H9 (cell line): ENCODE measurements around the gene PRR29. TPM values are rescaled to one million over a fixed set of nuclear protein-coding genes. Genes with fewer than 3 reads are reported as not detected.
A peak's percentile ranks its signal among the peaks of the same experiment; 100 is the strongest.

Experiments used
- DNase-seq: peaks from one replicate; pipeline ENCODE4 v3.0.0-alpha.2; 2017
- H2AFZ ChIP-seq: one replicate; pipeline ENCODE4 v1.6.1; 2013; ENCODE audit warnings: mild to moderate bottlenecking, low read length, control low read depth, moderate library complexity
- H2AK5ac ChIP-seq: 2 replicates; pipeline ENCODE4 v1.6.1; 2013; ENCODE audit warnings: low read length, control low read depth, mixed read lengths; ENCODE audit not compliant: insufficient read length
- H2BK120ac ChIP-seq: one replicate; pipeline ENCODE4 v1.6.1; 2013; ENCODE audit warnings: low read depth, mild to moderate bottlenecking, low read length, control low read depth, inconsistent platforms; ENCODE audit not compliant: poor library complexity, severe bottlenecking
- H2BK12ac ChIP-seq: 2 replicates; pipeline ENCODE4 v1.6.1; 2013; ENCODE audit warnings: low read length, control low read depth, mixed read lengths, low read depth; ENCODE audit not compliant: insufficient read length
- H2BK15ac ChIP-seq: 2 replicates; pipeline ENCODE4 v1.6.1; 2013; ENCODE audit warnings: low read depth, low read length, control low read depth
- H2BK20ac ChIP-seq: one replicate; pipeline ENCODE4 v1.6.1; 2013; ENCODE audit warnings: low read depth, mild to moderate bottlenecking, low read length, control low read depth, inconsistent platforms; ENCODE audit not compliant: poor library complexity, severe bottlenecking
- H2BK5ac ChIP-seq: 2 replicates; pipeline ENCODE4 v1.6.1; 2013; ENCODE audit warnings: low read length, control low read depth, mixed read lengths; ENCODE audit not compliant: insufficient read length
- H3K14ac ChIP-seq: 2 replicates; pipeline ENCODE4 v1.6.1; 2013; ENCODE audit warnings: low read length, control low read depth; ENCODE audit not compliant: insufficient read depth
- H3K18ac ChIP-seq: 2 replicates; pipeline ENCODE4 v1.6.1; 2013; ENCODE audit warnings: low read depth, mild to moderate bottlenecking, mixed read lengths, low read length, control low read depth; ENCODE audit not compliant: insufficient read length
- H3K23ac ChIP-seq: 2 replicates; pipeline ENCODE4 v1.6.1; 2013; ENCODE audit warnings: low read length, control low read depth, mixed read lengths, low read depth; ENCODE audit not compliant: insufficient read length
- H3K23me2 ChIP-seq: 2 replicates; pipeline ENCODE4 v1.6.1; 2013; ENCODE audit warnings: low read depth, mild to moderate bottlenecking, mixed read lengths, low read length, control low read depth; ENCODE audit not compliant: insufficient read length, poor library complexity, severe bottlenecking
- H3K27ac ChIP-seq: 2 replicates; pipeline ENCODE4 v1.5.1; 2013; ENCODE audit warnings: low read length, control low read depth, mixed read lengths, low read depth; ENCODE audit not compliant: insufficient read length
- H3K27me3 ChIP-seq: 2 replicates; pipeline ENCODE4 v1.6.1; 2013; ENCODE audit warnings: low read length, control low read depth, inconsistent platforms; ENCODE audit not compliant: insufficient read depth
- H3K4ac ChIP-seq: 2 replicates; pipeline ENCODE4 v1.6.1; 2013; ENCODE audit warnings: low read depth, mild to moderate bottlenecking, control low read depth, inconsistent platforms, low read length, moderate library complexity
- H3K4me1 ChIP-seq: 2 replicates; pipeline ENCODE4 v1.6.1; 2013; ENCODE audit warnings: low read length, control low read depth, inconsistent platforms; ENCODE audit not compliant: insufficient read depth
- H3K4me2 ChIP-seq: 2 replicates; pipeline ENCODE4 v1.6.1; 2013; ENCODE audit warnings: low read length, control low read depth, mixed read lengths; ENCODE audit not compliant: insufficient read length, insufficient read depth
- H3K56ac ChIP-seq: 2 replicates; pipeline ENCODE4 v1.6.1; 2013; ENCODE audit warnings: low read depth, mild to moderate bottlenecking, mixed read lengths, low read length, control low read depth; ENCODE audit not compliant: insufficient read length
- H3K79me1 ChIP-seq: 2 replicates; pipeline ENCODE4 v1.6.1; 2013; ENCODE audit warnings: low read depth, mild to moderate bottlenecking, moderate library complexity, low read length, control low read depth, inconsistent platforms; ENCODE audit not compliant: insufficient read depth, poor library complexity, severe bottlenecking
- H3K79me2 ChIP-seq: 2 replicates; pipeline ENCODE4 v1.6.1; 2013; ENCODE audit warnings: low read length, control low read depth, inconsistent platforms; ENCODE audit not compliant: insufficient read depth
- H3K9ac ChIP-seq: 2 replicates; pipeline ENCODE4 v1.6.1; 2013; ENCODE audit warnings: low read length, control low read depth, mixed read lengths; ENCODE audit not compliant: insufficient read length; ENCODE audit errors: extremely low read depth
- H3K9me3 ChIP-seq: one replicate; pipeline ENCODE4 v1.6.1; 2013; ENCODE audit warnings: low read depth, low read length, inconsistent platforms; ENCODE audit not compliant: control insufficient read depth
- H3T11ph ChIP-seq: one replicate; pipeline ENCODE4 v1.6.1; 2013; ENCODE audit warnings: mild to moderate bottlenecking, low read length, control low read depth, inconsistent platforms
- H4K20me1 ChIP-seq: one replicate; pipeline ENCODE4 v1.6.1; 2013; ENCODE audit not compliant: control insufficient read depth, insufficient read length, insufficient read depth
- H4K5ac ChIP-seq: 2 replicates; pipeline ENCODE4 v1.6.1; 2013; ENCODE audit warnings: low read depth, mild to moderate bottlenecking, mixed read lengths, low read length, control low read depth; ENCODE audit not compliant: insufficient read length
- H4K8ac ChIP-seq: replicated peaks from 2 replicates; pipeline ENCODE4 v1.6.1; 2013; ENCODE audit warnings: low read length, control low read depth, mixed read lengths, low read depth; ENCODE audit not compliant: insufficient read length
- H4K91ac ChIP-seq: 2 replicates; pipeline ENCODE4 v1.6.1; 2013; ENCODE audit warnings: low read depth, mild to moderate bottlenecking, moderate library complexity, mixed read lengths, low read length, control low read depth; ENCODE audit not compliant: insufficient read length
- H3K27ac Mint-ChIP-seq, 3 experiments: 2 replicates in 2 of 3; 3 replicates in 1 of 3; pipeline ENCODE4 v1.8.0; 2020 to 2021; ENCODE audit warnings: mixed read lengths in 3 of 3, mild to moderate bottlenecking in 1 of 3, moderate library complexity in 1 of 3
- H3K27me3 Mint-ChIP-seq: 2 replicates; pipeline ENCODE4 v1.8.0; 2021; ENCODE audit warnings: low read depth, mild to moderate bottlenecking, moderate library complexity, mixed read lengths
- H3K36me3 Mint-ChIP-seq, 3 experiments: 2 replicates in 2 of 3; 3 replicates in 1 of 3; pipeline ENCODE4 v1.8.0; 2020 to 2021; ENCODE audit warnings: low read depth in 3 of 3, mixed read lengths in 3 of 3; ENCODE audit not compliant: insufficient read depth in 1 of 3
- H3K4me1 Mint-ChIP-seq, 2 experiments: 2 replicates each; pipeline ENCODE4 v1.8.0; 2020; ENCODE audit warnings: mixed read lengths in 2 of 2
- H3K4me3 Mint-ChIP-seq, 2 experiments: 2 replicates in 1 of 2; 3 replicates in 1 of 2; pipeline ENCODE4 v1.8.0; 2020 to 2021; ENCODE audit warnings: mild to moderate bottlenecking in 2 of 2, mixed read lengths in 2 of 2, moderate library complexity in 1 of 2
- H3K9me3 Mint-ChIP-seq, 2 experiments: 2 replicates in 1 of 2; 3 replicates in 1 of 2; pipeline ENCODE4 v1.8.0; 2020; ENCODE audit warnings: mild to moderate bottlenecking in 2 of 2, mixed read lengths in 2 of 2, moderate library complexity in 1 of 2
- WGBS: extraction: QIAGEN DNeasy Blood & Tissue Kit; methylation state at CpG from one replicate; pipeline ENCODE4 v1.1.7; 2013; ENCODE audit warnings: missing lambda C conversion rate, low lambda C conversion rate, mixed read lengths; ENCODE audit not compliant: insufficient read length; ENCODE audit errors: extremely low coverage; 5-methylcytosine and 5-hydroxymethylcytosine counted together
- total RNA-seq: library from RNA; stranded (reverse); gene quantifications from 2 replicates; pipeline ENCODE4 v1.2.1, GENCODE V29; 2021
- TF ChIP-seq, protein P1 (sequence below): fragments of 200-600 bp; sonication (generic); conservative IDR thresholded peaks from 3 replicates; pipeline ENCODE4 v1.8.0; 2021; ENCODE audit warnings: antibody characterized with exemption, mild to moderate bottlenecking

PRR29 gene
- total RNA-seq, 1 experiment from 2014 or later, result 0.87 TPM

DNA sequence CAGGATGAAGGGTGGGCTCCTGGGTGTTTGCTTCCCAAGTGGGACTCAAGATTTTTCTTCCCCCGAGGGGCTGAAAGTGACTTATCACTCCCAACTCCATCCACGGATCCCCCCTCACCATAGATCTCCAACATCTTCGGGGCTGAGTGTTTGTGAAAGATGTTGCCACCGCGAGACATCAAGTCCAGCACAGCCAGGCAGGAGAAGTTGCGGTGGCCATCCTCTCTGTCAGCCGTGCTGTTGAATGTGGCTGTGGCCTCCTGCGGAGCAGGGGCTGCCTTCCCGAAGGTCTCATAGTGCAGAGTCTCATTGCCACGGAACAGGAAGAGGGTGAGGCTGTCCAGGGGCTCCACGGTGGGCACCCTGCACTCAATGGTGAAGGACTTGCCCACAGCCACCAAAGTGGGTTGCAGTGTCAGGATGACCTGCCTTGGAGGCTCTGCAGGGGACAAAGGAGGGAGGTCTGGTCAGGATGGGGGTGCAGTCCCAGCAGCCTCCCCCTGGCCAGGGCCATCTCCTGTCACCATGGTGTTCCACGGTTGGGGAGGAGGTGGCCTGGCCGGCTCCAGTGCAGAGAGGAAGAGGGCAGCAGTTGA, 5.5 kb downstream of the PRR29 start:
- 0 out of 7 replicates have a peak, but pooled peaks cover 0 to 2% (median 0%) of the 10 kb centered on the region in 3 experiments for H3K36me3 Mint-ChIP-seq
- H3K4ac ChIP-seq, result no peak overlapping the region
- peaks cover 6 to 23% of the 10 kb centered on the region in 2 experiments for H3K4me1 Mint-ChIP-seq
- WGBS, result no CpG with 5 or more reads among the region's 13 CpGs
- H3K4me2 ChIP-seq, result no peak overlapping the region
- no peaks in the 10 kb centered on the region for H3K79me1 ChIP-seq
- no peak overlapping the region for H3K14ac ChIP-seq
- H3K18ac ChIP-seq, result no peak overlapping the region
- no peaks in the 10 kb centered on the region for H3K9me3 ChIP-seq
- DNase-seq, result peak; percentile 24
- no peak overlapping the region for H2BK12ac ChIP-seq
- no peaks in the 10 kb centered on the region for H4K20me1 ChIP-seq
- H3K4me1 ChIP-seq, result no peaks in the 10 kb centered on the region
- H3K9me3 Mint-ChIP-seq, result no peaks in the 10 kb centered on the region; a peak in 1 of 5 replicates
- no peak overlapping the region for H3K23ac ChIP-seq
- H3K79me2 ChIP-seq, result no peaks in the 10 kb centered on the region
- no peak overlapping the region for H2BK5ac ChIP-seq
- no peak overlapping the region for H3K56ac ChIP-seq
- no peak overlapping the region for H2AK5ac ChIP-seq
- H3K27me3 Mint-ChIP-seq, result peaks cover 18% of the 10 kb centered on the region
- H4K5ac ChIP-seq, result no peak overlapping the region
- TF ChIP-seq, protein P1, sequence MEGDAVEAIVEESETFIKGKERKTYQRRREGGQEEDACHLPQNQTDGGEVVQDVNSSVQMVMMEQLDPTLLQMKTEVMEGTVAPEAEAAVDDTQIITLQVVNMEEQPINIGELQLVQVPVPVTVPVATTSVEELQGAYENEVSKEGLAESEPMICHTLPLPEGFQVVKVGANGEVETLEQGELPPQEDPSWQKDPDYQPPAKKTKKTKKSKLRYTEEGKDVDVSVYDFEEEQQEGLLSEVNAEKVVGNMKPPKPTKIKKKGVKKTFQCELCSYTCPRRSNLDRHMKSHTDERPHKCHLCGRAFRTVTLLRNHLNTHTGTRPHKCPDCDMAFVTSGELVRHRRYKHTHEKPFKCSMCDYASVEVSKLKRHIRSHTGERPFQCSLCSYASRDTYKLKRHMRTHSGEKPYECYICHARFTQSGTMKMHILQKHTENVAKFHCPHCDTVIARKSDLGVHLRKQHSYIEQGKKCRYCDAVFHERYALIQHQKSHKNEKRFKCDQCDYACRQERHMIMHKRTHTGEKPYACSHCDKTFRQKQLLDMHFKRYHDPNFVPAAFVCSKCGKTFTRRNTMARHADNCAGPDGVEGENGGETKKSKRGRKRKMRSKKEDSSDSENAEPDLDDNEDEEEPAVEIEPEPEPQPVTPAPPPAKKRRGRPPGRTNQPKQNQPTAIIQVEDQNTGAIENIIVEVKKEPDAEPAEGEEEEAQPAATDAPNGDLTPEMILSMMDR, result no peak
- no peak overlapping the region for H3K27ac ChIP-seq
- no peak overlapping the region for H3K9ac ChIP-seq
- H4K91ac ChIP-seq, result no peak overlapping the region
- H2BK120ac ChIP-seq, result no peak overlapping the region
- no peak overlapping the region for H2BK20ac ChIP-seq
- no peak overlapping the region for H4K8ac ChIP-seq
- no peak overlapping the region for H2AFZ ChIP-seq
- H3K27ac Mint-ChIP-seq, result no peak overlapping the region; a peak in 2 of 7 replicates
- no peak overlapping the region for H2BK15ac ChIP-seq
- H3K23me2 ChIP-seq, result peaks cover 2% of the 10 kb centered on the region
- H3T11ph ChIP-seq, result no peak overlapping the region
- no peak overlapping the region for H3K4me3 Mint-ChIP-seq
- no peaks in the 10 kb centered on the region for H3K27me3 ChIP-seq
